Body of pancreas (tissue), 4 donors: ENCODE results near the gene IL22RA1. TPM values are rescaled to one million over a fixed set of nuclear protein-coding genes. Genes with fewer than 3 reads are reported as not detected.

ENCODE experiments used
- ATAC-seq: fragments of 150-250 bp; one replicate; pipeline ENCODE4 v1.9.1; 2016
- DNase-seq, 4 donors: peaks; one replicate each; pipeline ENCODE4 v3.0.0-alpha.2; 2019
- H3K27ac ChIP-seq, 4 donors: fragments of 200-600 bp; sonication (generic); 1 replicate in 3 of 4; 2 replicates in 1 of 4; pipeline versions ENCODE4 v1.5.1 to v1.6.1; 2016 to 2019; ENCODE audit warnings: mild to moderate bottlenecking in 1 of 4, mixed read lengths in 1 of 4, moderate library complexity in 1 of 4
- H3K27me3 ChIP-seq, 2 donors: fragments of 200-600 bp; sonication (generic); one replicate each; pipeline ENCODE4 v1.6.0; 2016; ENCODE audit warnings: mild to moderate bottlenecking in 1 of 2
- H3K36me3 ChIP-seq, 2 donors: fragments of 200-600 bp; sonication (generic); replicated peaks in 1 of 2; 2 replicates each; pipeline ENCODE4 v1.5.1; 2016; ENCODE audit warnings: low read depth in 2 of 2; ENCODE audit not compliant: insufficient read depth in 1 of 2
- H3K4me1 ChIP-seq: fragments of 200-600 bp; sonication (generic); one replicate; pipeline ENCODE4 v1.6.0; 2016
- H3K4me3 ChIP-seq, 2 donors: fragments of 200-600 bp; sonication (generic); 1 replicate in 1 of 2; 2 replicates in 1 of 2; pipeline ENCODE4 v1.5.1; 2016 to 2019
- H3K9me3 ChIP-seq, 3 donors: fragments of 200-600 bp; sonication (generic); 1 replicate in 2 of 3; 2 replicates in 1 of 3; pipeline ENCODE4 v1.5.1; 2016
- POLR2A ChIP-seq, 3 donors: fragments of 450-650 bp; IDR thresholded peaks; one replicate each; pipeline ENCODE4 v1.6.1; 2016; ENCODE audit warnings: antibody characterized with exemption in 3 of 3, mild to moderate bottlenecking in 2 of 3
- WGBS, 2 donors: methylation state at CpG; one replicate each; pipeline ENCODE4 v1.1.5; 2017; 5-methylcytosine and 5-hydroxymethylcytosine counted together
- intact Hi-C: fragments of 100-400 bp; cut with DNase I; formaldehyde crosslinking; loops from one replicate; pipeline ENCODE4 v1.15.1; 2023
- total RNA-seq, 2 donors: library from RNA; depleted of rRNA; stranded (reverse); fragments of >200 nt; gene quantifications; one replicate each; pipeline ENCODE4 v1.1.0, GENCODE V29; 2016
- TF ChIP-seq, protein P1 (sequence below), 7 experiments: fragments of 450-650 bp in 4 of 7; fragments of 200-600 bp in 3 of 7; sonication (generic) in 3 of 7; IDR thresholded peaks; one replicate each; pipeline ENCODE4 v1.5.1; 2016 to 2019; ENCODE audit warnings: antibody characterized with exemption in 7 of 7

The IL22RA1 gene
- total RNA-seq, 2 donors from 2014 or later: 49.1 to 133 TPM

GRCh38 chr1:24155011-24155782, 12.3 kb upstream of the IL22RA1 start:
- DNase-seq: peak; percentile 75 to 92 (median 84)
- WGBS, 2 donors: 10 to 24% methylated on average over 10 to 11 of the region's 11 CpGs

GRCh38 chr1:24154215-24154614, 11.3 kb upstream of the IL22RA1 start:
- Histone ChIP-seq H3K9me3 (no peaks in the 10 kb centered on the region), H3K27ac (no peak overlapping the region), H3K27me3 (no peaks in the 10 kb centered on the region), H3K4me1 (peaks cover 30% of the 10 kb centered on the region), H3K4me3 (no peak overlapping the region), H3K36me3 (no peaks in the 10 kb centered on the region)
- no peak for ATAC-seq
- DNase-seq: no peak
- intact Hi-C loops: loop anchor here (10.0 kb wide), 1 partner anchor 79 kb away; no protein-coding TSS in a partner anchor
- WGBS, 2 donors: 78 to 79% methylated on average over 8 of the region's 8 CpGs
- no peak for TF ChIP-seq POLR2A (IDR thresholded peaks at IDR 0.05)

More at GRCh38 chr1:24155011-24155782, 12.3 kb upstream of the IL22RA1 start:
- H3K4me3 ChIP-seq: no peak overlapping the region
- TF ChIP-seq POLR2A (IDR thresholded peaks at IDR 0.05): no peak
- TF ChIP-seq, protein P1, sequence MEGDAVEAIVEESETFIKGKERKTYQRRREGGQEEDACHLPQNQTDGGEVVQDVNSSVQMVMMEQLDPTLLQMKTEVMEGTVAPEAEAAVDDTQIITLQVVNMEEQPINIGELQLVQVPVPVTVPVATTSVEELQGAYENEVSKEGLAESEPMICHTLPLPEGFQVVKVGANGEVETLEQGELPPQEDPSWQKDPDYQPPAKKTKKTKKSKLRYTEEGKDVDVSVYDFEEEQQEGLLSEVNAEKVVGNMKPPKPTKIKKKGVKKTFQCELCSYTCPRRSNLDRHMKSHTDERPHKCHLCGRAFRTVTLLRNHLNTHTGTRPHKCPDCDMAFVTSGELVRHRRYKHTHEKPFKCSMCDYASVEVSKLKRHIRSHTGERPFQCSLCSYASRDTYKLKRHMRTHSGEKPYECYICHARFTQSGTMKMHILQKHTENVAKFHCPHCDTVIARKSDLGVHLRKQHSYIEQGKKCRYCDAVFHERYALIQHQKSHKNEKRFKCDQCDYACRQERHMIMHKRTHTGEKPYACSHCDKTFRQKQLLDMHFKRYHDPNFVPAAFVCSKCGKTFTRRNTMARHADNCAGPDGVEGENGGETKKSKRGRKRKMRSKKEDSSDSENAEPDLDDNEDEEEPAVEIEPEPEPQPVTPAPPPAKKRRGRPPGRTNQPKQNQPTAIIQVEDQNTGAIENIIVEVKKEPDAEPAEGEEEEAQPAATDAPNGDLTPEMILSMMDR (IDR thresholded peaks at IDR 0.05): peak in 3 of 7 experiments; percentile 22 to 30 (median 28)
- intact Hi-C loops: loop anchor here (10.0 kb wide), 1 partner anchor 80 kb away; no protein-coding TSS in a partner anchor
- H3K4me1 ChIP-seq: peaks cover 24% of the 10 kb centered on the region
- peak overlapping the region in 3 of 4 donors; percentile 8 to 51 (median 8) for H3K27ac ChIP-seq
- no peaks in the 10 kb centered on the region for H3K36me3 ChIP-seq
- H3K27me3 ChIP-seq: no peaks in the 10 kb centered on the region
- peak; percentile 71 for ATAC-seq
- H3K9me3 ChIP-seq: no peaks in the 10 kb centered on the region

DNA sequence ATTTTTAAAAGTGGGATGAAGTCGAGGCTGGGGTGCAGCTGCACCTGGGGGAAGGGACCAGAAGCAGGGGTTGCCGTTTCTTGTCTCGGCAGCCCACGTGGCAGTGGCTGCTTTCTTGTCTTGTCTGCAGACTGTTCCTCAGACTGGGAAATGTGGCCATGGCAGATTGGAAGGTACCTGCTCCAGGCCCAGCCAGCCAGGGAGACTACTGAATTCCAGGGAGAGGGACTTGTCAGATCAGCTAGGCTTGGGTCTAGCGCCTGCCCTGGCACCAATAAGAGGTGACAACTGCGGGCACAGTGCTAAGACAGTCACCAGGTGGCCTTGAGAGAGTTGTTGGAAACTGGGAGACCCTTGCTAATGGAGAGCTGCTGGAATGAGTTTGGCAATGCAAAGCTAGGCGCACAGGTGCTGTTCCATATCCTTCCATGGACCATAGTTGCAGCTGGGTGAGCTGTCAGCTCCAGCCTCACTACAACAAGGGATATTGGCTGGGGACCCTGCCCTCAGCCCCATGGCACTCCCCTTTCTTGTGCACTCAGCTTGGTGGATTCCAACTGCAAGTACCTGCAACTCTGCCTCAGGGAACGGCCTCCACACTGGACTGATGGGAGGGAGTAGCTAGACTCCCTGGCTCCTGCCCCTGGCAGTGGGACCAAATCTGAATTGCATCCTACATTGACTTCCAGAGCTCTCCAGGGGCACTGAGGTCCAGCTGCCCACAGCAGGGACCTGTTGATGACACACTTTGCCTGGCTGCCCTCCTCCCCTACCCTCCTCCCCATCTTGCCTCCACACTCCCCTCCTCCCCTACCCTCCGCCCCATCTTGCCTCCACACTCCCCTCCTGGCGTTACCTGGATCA, 9.9 kb upstream of the IL22RA1 start:
- no peaks in the 10 kb centered on the region for H3K36me3 ChIP-seq
- DNase-seq (no peak), ATAC-seq (no peak)
- intact Hi-C loops: loop anchor here (10.0 kb wide), 1 partner anchor 78 kb away; no protein-coding TSS in a partner anchor
- no peak for TF ChIP-seq POLR2A (IDR thresholded peaks at IDR 0.05)
- TF ChIP-seq, protein P1 (IDR thresholded peaks at IDR 0.05): no peak
- no peaks in the 10 kb centered on the region for H3K27me3 ChIP-seq
- no peak overlapping the region for H3K27ac ChIP-seq
- H3K4me1 ChIP-seq: peaks cover 30% of the 10 kb centered on the region
- WGBS, 2 donors: 84 to 89% methylated on average over 7 to 10 of the region's 10 CpGs
- H3K4me3 ChIP-seq: no peak overlapping the region
- H3K9me3 ChIP-seq: no peaks in the 10 kb centered on the region

DNA sequence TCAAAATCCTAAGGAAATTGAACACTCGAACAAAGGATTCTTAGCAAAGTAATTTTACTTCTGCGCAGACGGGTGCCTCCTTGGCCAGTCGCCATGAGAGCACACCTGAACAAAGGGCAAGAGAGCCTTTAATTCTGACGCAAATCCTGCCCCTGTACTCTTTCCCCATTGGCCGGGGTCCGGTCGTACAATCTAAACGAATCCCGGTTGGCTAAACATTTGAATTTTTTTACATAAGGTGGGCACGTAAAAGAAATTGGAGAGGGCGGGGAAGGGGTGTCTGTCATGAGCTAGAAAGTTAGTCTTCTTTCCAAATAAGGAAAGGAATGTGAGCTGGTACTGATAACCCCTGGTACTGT, 8.2 kb upstream of the IL22RA1 start:
- peak; percentile 49 to 82 (median 67) for DNase-seq
- H3K27ac ChIP-seq: peak overlapping the region in 3 of 4 donors; percentile 26 to 55 (median 53)
- intact Hi-C loops: loop anchor here (10.0 kb wide), 1 partner anchor 76 kb away; no protein-coding TSS in a partner anchor

More for the DNA sequence above, 8.2 kb upstream of the IL22RA1 start:
- TF ChIP-seq, protein P1 (IDR thresholded peaks at IDR 0.05): no peak
- no peak for TF ChIP-seq POLR2A (IDR thresholded peaks at IDR 0.05)
- Histone ChIP-seq H3K36me3 (no peaks in the 10 kb centered on the region), H3K4me3 (no peak overlapping the region), H3K27me3 (no peaks in the 10 kb centered on the region), H3K4me1 (peaks cover 30% of the 10 kb centered on the region), H3K9me3 (no peaks in the 10 kb centered on the region)
- 15 to 17% methylated on average over 12 of the region's 12 CpGs for WGBS, 2 donors
- ATAC-seq: peak; percentile 18
